Mucosa of rectum (tissue), 2 donors: ENCODE results near the gene FHOD3.

Source experiments
- H3K27ac ChIP-seq, 2 donors: one replicate each; pipeline ENCODE4 v1.7.0; 2013; ENCODE audit warnings: inconsistent platforms in 2 of 2, low read depth in 2 of 2, low read length in 2 of 2
- H3K27me3 ChIP-seq, 2 donors: one replicate each; pipeline ENCODE4 v1.7.0; 2013; ENCODE audit warnings: low read length in 2 of 2; ENCODE audit not compliant: control insufficient read depth in 2 of 2, insufficient read depth in 2 of 2
- H3K36me3 ChIP-seq, 2 donors: one replicate each; pipeline ENCODE4 v1.7.0; 2013; ENCODE audit warnings: low read length in 2 of 2; ENCODE audit not compliant: control insufficient read depth in 2 of 2, insufficient read depth in 2 of 2
- H3K4me1 ChIP-seq, 2 donors: one replicate each; pipeline ENCODE4 v1.7.0; 2013; ENCODE audit warnings: low read length in 2 of 2, mild to moderate bottlenecking in 1 of 2; ENCODE audit not compliant: control insufficient read depth in 2 of 2, insufficient read depth in 2 of 2
- H3K4me3 ChIP-seq, 2 donors: one replicate each; pipeline ENCODE4 v1.7.0; 2013; ENCODE audit warnings: low read length in 2 of 2
- H3K9ac ChIP-seq, 2 donors: one replicate each; pipeline ENCODE4 v1.7.0; 2013; ENCODE audit warnings: low read length in 2 of 2, low read depth in 1 of 2, mild to moderate bottlenecking in 1 of 2
- H3K9me3 ChIP-seq, 2 donors: one replicate each; pipeline ENCODE4 v1.7.0; 2013; ENCODE audit warnings: low read length in 2 of 2; ENCODE audit not compliant: control insufficient read depth in 2 of 2
- donor health status: healthy.
- donor health status: Normal muscosa, but diverticular disease.

The FHOD3 gene

DNA sequence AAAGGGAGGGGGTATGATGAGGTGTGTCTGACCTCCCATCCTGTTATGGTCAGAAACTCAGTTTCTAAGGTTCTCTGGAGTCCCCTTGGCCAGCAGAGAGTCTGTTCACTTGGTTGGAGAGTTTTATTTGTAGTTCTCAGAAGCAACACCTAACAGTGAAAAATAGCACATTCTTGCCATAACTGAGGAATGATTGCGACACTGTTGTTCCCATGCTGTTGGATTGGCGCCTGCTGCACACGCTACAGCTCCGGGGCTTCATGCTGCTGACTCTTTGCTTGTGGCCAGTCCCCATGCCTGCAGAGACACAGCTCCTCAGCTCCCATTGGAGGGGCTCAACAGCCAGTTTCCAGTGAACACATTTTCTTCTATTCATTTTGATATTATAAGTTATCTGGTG is 489.2 kb downstream of the FHOD3 start:
- Histone ChIP-seq H3K27ac (no peak overlapping the region), H3K9me3 (no peaks in the 10 kb centered on the region), H3K4me3 (no peak overlapping the region), H3K36me3 (peaks cover 7 to 15% of the 10 kb centered on the region in 2 donors), H3K27me3 (no peaks in the 10 kb centered on the region), H3K9ac (no peak overlapping the region), H3K4me1 (no peaks in the 10 kb centered on the region)

DNA sequence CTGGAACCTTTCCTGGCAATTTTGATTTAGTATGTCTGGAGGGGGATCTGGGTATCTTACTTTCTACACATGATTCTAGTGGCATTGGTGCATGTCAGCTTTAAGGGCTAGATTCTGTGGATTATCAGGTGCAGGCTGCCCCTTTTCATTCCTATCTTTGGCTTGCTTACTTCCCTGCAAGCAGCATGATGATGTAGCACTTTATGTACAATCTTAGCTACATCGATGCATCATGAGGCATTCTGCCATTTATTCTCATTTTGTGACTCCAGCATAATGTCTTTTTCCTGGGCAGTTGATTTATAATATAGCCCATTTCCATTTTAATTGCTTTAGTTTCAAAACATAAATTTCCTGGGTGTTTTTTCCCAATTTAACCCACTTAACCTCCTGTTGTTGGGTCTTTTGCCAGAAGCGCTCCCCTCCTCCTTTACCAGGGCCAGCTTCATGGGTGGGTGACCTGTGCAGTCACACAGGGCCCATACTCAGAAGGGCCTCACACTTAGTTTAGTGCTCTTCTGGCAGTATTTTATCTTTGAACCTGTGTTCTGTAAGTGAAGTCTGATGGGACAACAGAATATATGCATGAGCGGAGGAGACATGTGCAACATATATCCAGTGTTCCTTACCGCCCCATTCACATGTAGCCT is 495.2 kb downstream of the FHOD3 start:
- no peak overlapping the region for H3K4me3 ChIP-seq
- H3K27me3 ChIP-seq, result no peaks in the 10 kb centered on the region
- H3K9me3 ChIP-seq, result no peaks in the 10 kb centered on the region
- peaks cover 24 to 38% of the 10 kb centered on the region in 2 donors for H3K36me3 ChIP-seq
- H3K9ac ChIP-seq, result no peak overlapping the region
- H3K4me1 ChIP-seq, result no peaks in the 10 kb centered on the region
- no peak overlapping the region for H3K27ac ChIP-seq

DNA sequence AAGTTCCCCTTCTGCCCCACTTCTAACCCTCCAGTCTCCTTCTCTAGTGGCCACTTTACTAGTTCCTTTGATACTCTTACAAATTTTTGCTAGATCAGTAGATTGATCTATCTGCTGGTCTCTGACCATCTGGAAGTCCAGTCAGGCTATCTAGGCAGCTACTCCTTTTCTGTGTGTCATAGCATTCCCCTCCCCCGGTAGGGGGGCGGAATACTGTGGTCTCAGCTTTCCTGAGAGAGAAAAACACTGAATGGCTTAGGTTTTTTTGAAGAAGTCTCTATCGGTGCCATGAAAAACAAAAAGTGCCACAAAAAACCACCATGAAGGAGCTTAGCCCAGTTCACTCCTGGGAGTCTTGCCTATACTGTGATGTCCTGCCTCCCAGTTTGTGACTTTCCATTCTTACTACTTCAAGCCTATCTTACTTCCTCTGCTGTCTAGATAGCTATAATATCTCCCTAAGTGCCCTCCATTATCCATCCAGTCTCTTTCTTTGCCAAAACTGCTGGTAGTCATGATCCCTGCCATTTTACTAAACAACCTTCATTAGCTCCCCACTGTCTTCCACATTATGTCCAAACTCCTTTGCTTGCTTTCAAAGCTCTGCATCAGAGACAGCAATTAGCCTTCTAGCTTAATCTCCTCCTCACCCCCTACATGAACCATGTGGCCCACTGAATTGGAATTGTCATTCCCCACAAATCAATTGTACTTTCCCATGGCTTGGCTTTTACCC is 501.4 kb downstream of the FHOD3 start:
- no peaks in the 10 kb centered on the region for H3K4me1 ChIP-seq
- H3K27ac ChIP-seq, result no peak overlapping the region
- H3K4me3 ChIP-seq, result no peak overlapping the region
- peaks cover 21 to 47% of the 10 kb centered on the region in 2 donors for H3K36me3 ChIP-seq
- no peak overlapping the region for H3K9ac ChIP-seq
- no peaks in the 10 kb centered on the region for H3K27me3 ChIP-seq
- H3K9me3 ChIP-seq, result no peaks in the 10 kb centered on the region

DNA sequence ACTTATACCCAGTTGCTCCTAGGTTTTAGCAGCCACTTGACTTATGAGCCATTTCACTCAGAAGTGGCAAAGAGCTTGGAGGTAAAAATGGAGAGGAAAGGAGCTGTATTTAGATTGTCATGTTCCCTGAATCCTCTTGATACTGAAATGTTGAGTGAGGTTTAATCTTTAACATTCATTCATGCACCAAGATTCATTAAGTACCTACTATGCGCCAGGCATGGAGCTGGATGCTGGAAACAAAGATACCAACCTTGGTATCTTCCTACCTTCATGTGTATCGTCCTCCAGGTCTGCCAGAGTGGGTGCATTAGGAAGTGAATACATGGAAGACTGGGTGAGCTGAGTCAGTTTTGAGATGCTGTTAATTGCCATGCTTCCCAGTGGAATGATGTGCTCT is 507.6 kb downstream of the FHOD3 start:
- Histone ChIP-seq H3K36me3 (peaks cover 8 to 28% of the 10 kb centered on the region in 2 donors), H3K27me3 (no peaks in the 10 kb centered on the region), H3K4me3 (no peak overlapping the region), H3K4me1 (no peaks in the 10 kb centered on the region), H3K27ac (no peak overlapping the region), H3K9me3 (no peaks in the 10 kb centered on the region), H3K9ac (no peak overlapping the region)

DNA sequence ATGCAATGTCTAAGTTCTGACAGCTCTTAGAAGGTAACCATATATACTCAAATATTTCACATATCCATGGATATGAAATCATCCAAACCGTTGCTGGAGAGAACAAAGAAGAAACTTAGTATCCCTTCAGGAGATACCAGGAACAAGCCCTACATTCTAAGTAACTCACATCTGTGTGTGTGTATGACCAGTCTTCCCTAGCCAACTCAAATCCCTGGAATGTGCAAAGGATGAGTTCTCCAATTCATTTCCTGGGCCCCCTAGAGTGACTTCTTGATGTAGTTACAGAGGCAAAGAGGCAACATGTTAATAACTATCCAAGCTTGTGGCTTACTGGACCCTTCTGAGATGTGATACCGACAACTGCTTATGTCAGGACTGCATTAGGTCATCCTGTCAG is 511.2 kb downstream of the FHOD3 start:
- Histone ChIP-seq H3K4me1 (no peaks in the 10 kb centered on the region), H3K27me3 (no peaks in the 10 kb centered on the region), H3K9ac (no peak overlapping the region), H3K27ac (no peak overlapping the region), H3K36me3 (peaks cover 2 to 30% of the 10 kb centered on the region in 2 donors), H3K4me3 (no peak overlapping the region), H3K9me3 (no peaks in the 10 kb centered on the region)

DNA sequence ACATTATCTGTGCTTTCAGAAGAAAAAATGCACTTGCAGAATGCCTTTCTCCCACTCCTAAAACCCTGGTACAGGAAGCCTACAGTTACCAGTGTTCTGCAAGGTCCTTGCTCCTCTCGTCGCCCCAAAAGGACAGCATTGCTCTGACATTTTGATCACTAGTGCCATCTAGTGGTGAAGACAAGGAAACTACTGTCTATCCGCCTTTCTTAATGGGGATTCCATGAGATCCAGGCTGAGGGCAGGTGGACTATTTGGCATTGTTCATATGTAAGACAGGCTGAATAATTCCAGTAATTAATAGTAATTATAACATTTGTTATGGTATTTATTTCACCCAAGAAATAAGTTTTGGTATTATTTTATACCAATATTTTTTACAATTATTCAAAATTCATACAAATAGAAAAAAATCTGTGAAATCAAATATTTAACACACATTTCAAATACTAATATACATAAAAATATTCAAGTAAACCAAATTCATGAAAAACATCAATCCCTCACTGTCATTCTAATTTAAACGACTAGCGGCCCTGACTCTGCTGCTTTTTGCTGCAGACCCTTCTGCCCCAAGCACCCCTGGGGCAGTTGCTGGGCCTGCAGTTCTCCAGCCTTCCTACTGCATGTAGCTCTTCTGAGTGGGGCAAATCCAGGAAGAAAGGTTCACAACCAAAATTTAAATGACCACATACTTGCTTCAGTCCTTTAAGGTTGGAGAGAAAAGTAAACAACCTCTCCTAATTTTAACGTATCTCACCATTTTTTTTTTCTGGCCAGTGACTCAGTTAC is 512.3 kb downstream of the FHOD3 start:
- H3K36me3 ChIP-seq, result peaks cover 2 to 25% of the 10 kb centered on the region in 2 donors
- H3K27ac ChIP-seq, result no peak overlapping the region
- no peak overlapping the region for H3K4me3 ChIP-seq
- H3K9me3 ChIP-seq, result no peaks in the 10 kb centered on the region
- no peaks in the 10 kb centered on the region for H3K27me3 ChIP-seq
- no peak overlapping the region for H3K9ac ChIP-seq
- no peaks in the 10 kb centered on the region for H3K4me1 ChIP-seq

DNA sequence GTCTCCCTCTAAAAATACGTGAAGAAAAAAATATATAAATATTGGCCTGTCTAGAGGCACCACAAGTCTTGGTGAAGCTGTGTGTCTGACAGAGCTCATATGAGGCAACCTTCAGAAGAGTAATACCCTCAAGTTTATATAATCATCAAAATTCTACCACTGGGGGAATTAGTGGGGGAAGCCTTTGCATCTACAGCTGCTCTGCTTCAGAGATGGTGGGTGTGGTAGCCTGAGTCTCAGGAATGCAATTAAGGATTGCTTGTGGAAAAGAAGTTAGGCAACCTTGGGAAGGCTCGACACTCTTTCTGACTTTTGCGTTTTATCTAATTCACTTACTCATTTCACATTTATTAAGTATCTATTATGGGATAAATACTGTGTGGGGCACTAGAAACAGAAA is 513.9 kb downstream of the FHOD3 start:
- no peak overlapping the region for H3K27ac ChIP-seq
- H3K9me3 ChIP-seq, result no peaks in the 10 kb centered on the region
- H3K36me3 ChIP-seq, result peaks cover 2 to 17% of the 10 kb centered on the region in 2 donors
- H3K9ac ChIP-seq, result no peak overlapping the region
- H3K4me1 ChIP-seq, result no peaks in the 10 kb centered on the region
- no peak overlapping the region for H3K4me3 ChIP-seq
- no peaks in the 10 kb centered on the region for H3K27me3 ChIP-seq

DNA sequence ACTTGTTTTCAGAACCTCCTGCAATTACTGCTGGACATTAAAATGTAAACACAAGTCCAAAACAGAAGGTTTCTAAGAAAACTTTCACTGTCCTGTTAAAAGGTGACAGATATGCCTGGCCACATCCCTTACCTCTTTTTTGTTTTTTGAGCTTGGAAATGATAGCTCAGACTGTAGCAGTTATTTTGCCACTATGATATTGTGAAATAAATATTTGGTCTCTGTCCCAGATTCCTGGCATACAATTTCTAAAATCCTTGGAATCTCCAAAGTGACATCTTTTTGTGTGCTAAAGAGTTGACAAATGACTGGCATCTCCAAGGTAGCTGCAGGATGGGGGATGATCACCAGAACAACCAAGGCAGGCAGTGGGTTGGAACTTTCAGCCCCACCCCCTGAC is 514.4 kb downstream of the FHOD3 start:
- Histone ChIP-seq H3K4me1 (no peaks in the 10 kb centered on the region), H3K27ac (no peak overlapping the region), H3K9ac (no peak overlapping the region), H3K9me3 (no peaks in the 10 kb centered on the region), H3K27me3 (no peaks in the 10 kb centered on the region), H3K36me3 (peaks cover 4 to 17% of the 10 kb centered on the region in 2 donors), H3K4me3 (no peak overlapping the region)

DNA sequence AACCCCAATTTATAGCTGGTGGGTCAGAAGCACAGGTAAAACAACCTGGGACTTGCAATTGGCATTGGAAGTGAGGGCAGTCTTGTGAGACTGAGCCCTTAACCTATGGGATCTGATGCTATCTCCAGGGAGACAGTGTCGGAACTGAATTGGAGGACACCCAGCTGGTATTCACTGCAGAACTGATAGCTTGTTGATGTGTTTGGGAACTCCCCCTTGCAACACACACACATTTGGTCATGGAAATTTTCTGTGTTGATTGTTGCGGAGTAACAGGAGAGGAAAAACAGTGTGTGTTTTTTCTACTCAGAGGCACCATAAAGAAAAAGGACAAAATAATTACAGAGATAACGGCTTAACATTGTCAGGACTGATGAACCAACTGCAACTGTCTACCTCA is 515.2 kb downstream of the FHOD3 start:
- H3K27ac ChIP-seq, result no peak overlapping the region
- no peaks in the 10 kb centered on the region for H3K27me3 ChIP-seq
- H3K4me1 ChIP-seq, result no peaks in the 10 kb centered on the region
- H3K4me3 ChIP-seq, result no peak overlapping the region
- peaks cover 6 to 14% of the 10 kb centered on the region in 2 donors for H3K36me3 ChIP-seq
- no peaks in the 10 kb centered on the region for H3K9me3 ChIP-seq
- H3K9ac ChIP-seq, result no peak overlapping the region
